Mucosa of descending colon (tissue), 3 donors: Measurements from ENCODE around the gene CALR. TPM values are rescaled to one million over a fixed set of nuclear protein-coding genes. Genes with fewer than 3 reads are reported as not detected.
"Not testable (repeated sequence)": the region's sequence is repeated elsewhere in the genome, so short reads cannot be mapped to it uniquely, and the experiment has no call there.

Experiments
- ATAC-seq: fragments of 200-7000 bp; cut with Tn5 transposase; one replicate; pipeline ENCODE4 v1.9.1; 2020; ENCODE audit warnings: mild to moderate bottlenecking, moderate library complexity
- DNase-seq, 3 donors: peaks; one replicate each; pipeline ENCODE4 v3.0.0-alpha.2; 2020
- H3K36me3 ChIP-seq: fragments of 200-600 bp; one replicate; pipeline ENCODE4 v1.8.0; 2021; ENCODE audit warnings: low read depth, mild to moderate bottlenecking
- H3K4me1 ChIP-seq: fragments of 200-600 bp; one replicate; pipeline ENCODE4 v1.8.0; 2021; ENCODE audit warnings: low read depth, mild to moderate bottlenecking
- H3K4me3 ChIP-seq: fragments of 200-600 bp; one replicate; pipeline ENCODE4 v1.8.0; 2021; ENCODE audit warnings: mild to moderate bottlenecking
- H3K9me3 ChIP-seq: fragments of 200-600 bp; one replicate; pipeline ENCODE4 v1.8.0; 2021; ENCODE audit warnings: mild to moderate bottlenecking
- CTCF ChIP-seq: fragments of 200-600 bp; IDR thresholded peaks from one replicate; pipeline ENCODE4 v1.8.0; 2022; ENCODE audit warnings: antibody characterized with exemption, mild to moderate bottlenecking
- intact Hi-C, 2 donors: fragments of 100-400 bp; cut with DNase I in 1 of 2; cut with micrococcal nuclease in 1 of 2; formaldehyde crosslinking; loops; one replicate each; pipeline versions ENCODE4 v1.11.0 to v1.11.1; 2022; cut with DNase I, micrococcal nuclease
- total RNA-seq, 3 donors: library from RNA; stranded (reverse); fragmentation: NEBNext Ultra II Directional in 2 of 3; extraction: Animal tissue kit (Norgen Biotek cat#: 25700) in 2 of 3; gene quantifications; one replicate each; pipeline versions ENCODE4 v1.2.1 to v1.2.4, GENCODE V29; 2021 to 2023
- donor health status: DM: no; HTN: no; CAD: no; lungs with moderate emphysema.
- donor health status: DM: no; HTN: no; CAD: no.
- donor health status: DM: no; HTN: yes; CAD: no.

Gene CALR
- total RNA-seq, 3 donors from 2014 or later = 433 to 945 (median 637) TPM

- DNase-seq (no peak), ATAC-seq (no peak)
- intact Hi-C loops = loop anchor here in 1 of 2 donors (10.0 kb wide), 1 partner anchor 63 kb away; the partner anchor contains the start of genes DNASE2 and KLF1
- peaks cover 17% of the 10 kb centered on the region for H3K4me1 ChIP-seq
- peaks cover 8% of the 10 kb centered on the region for H3K36me3 ChIP-seq
- no peak for TF ChIP-seq CTCF
- no peaks in the 10 kb centered on the region for H3K9me3 ChIP-seq
- no peak overlapping the region for H3K4me3 ChIP-seq
Measured at GRCh38 chr19:12947702-12948611, 9.5 kb downstream of the CALR start.

- intact Hi-C loops = loop anchor here in 1 of 2 donors (10.0 kb wide), 1 partner anchor 64 kb away; the partner anchor contains the start of genes DNASE2 and KLF1
- peaks cover 8% of the 10 kb centered on the region for H3K36me3 ChIP-seq
- DNase-seq (no peak), ATAC-seq (no peak)
- H3K9me3 ChIP-seq = no peaks in the 10 kb centered on the region
- peaks cover 15% of the 10 kb centered on the region for H3K4me1 ChIP-seq
- no peak overlapping the region for H3K4me3 ChIP-seq
- no peak for TF ChIP-seq CTCF
Measured at GRCh38 chr19:12948612-12949362, 10.4 kb downstream of the CALR start.

- intact Hi-C loops = loop anchor here in 1 of 2 donors (10.0 kb wide), 1 partner anchor 65 kb away; the partner anchor contains the start of genes DNASE2 and KLF1
- no peak for TF ChIP-seq CTCF
- Histone ChIP-seq H3K4me1 (peaks cover 23% of the 10 kb centered on the region), H3K4me3 (no peak overlapping the region), H3K9me3 (no peaks in the 10 kb centered on the region), H3K36me3 (peaks cover 8% of the 10 kb centered on the region)
- ATAC-seq = no peak
- DNase-seq = no peak
Measured at GRCh38 chr19:12949363-12950283, 11.2 kb downstream of the CALR start.

- H3K36me3 ChIP-seq, H3K9me3 ChIP-seq, ATAC-seq, intact Hi-C loops, DNase-seq, H3K4me3 ChIP-seq: not testable (repeated sequence)
- H3K4me1 ChIP-seq = peaks cover 34% of the 10 kb centered on the region
Measured at GRCh38 chr19:12952050-12952449, 13.6 kb downstream of the CALR start.

GRCh38 chr19:12952488-12953137 is 14.2 kb downstream of the CALR start:
- ATAC-seq (no peak), DNase-seq (no peak)
- peaks cover 8% of the 10 kb centered on the region for H3K36me3 ChIP-seq
- H3K4me1 ChIP-seq = peaks cover 30% of the 10 kb centered on the region
- no peak for TF ChIP-seq CTCF
- no peaks in the 10 kb centered on the region for H3K9me3 ChIP-seq
- no peak overlapping the region for H3K4me3 ChIP-seq
- intact Hi-C loops = no loop called here
